HCT116 (cell line): ENCODE results near the gene PRKG1.

ENCODE experiments used
- CTCF ChIP-seq, 3 experiments: fragments of 200-600 bp in 1 of 3; sonication (generic) in 1 of 3; IDR thresholded peaks in 2 of 3; conservative IDR thresholded peaks in 1 of 3; 2 replicates each; pipeline ENCODE4 v1.5.1; 2012 to 2017; ENCODE audit warnings: low read depth in 2 of 3, low read length in 2 of 3, antibody characterized with exemption in 1 of 3, borderline replicate concordance in 1 of 3, control low read depth in 1 of 3, mild to moderate bottlenecking in 1 of 3, mixed read lengths in 1 of 3, mixed run types in 1 of 3, moderate library complexity in 1 of 3; ENCODE audit not compliant: insufficient read depth in 1 of 3
- ZNF274 ChIP-seq: fragments of 200-500 bp; sonication (Bioruptor generic); IDR thresholded peaks from 2 replicates; pipeline ENCODE4 v1.6.1; 2014; ENCODE audit warnings: mild to moderate bottlenecking, low read depth, low read length, inconsistent platforms

- TF ChIP-seq ZNF274 (no peak), CTCF (IDR thresholded peaks at IDR 0.05 in 2 of 3, conservative IDR thresholded peaks at IDR 0.05 in 1 of 3; ENCODE audit: borderline replicate concordance in 1 of 3, insufficient read depth in 1 of 3, low read depth in 2 of 3, low read length in 2 of 3) (no peak)
Observed at GRCh38 chr10:51669041-51669440, 594.8 kb downstream of the PRKG1 start.
